Sigmoid colon (tissue), 4 donors: ENCODE results near the gene NPTX1.

Source experiments
- EP300 ChIP-seq, 4 donors: sonication (generic); formaldehyde crosslinking; IDR thresholded peaks; one replicate each; pipeline ENCODE4 v1.6.1; 2017; ENCODE audit warnings: antibody characterized with exemption in 4 of 4
- POLR2A ChIP-seq, 2 donors: fragments of 450-650 bp; IDR thresholded peaks; one replicate each; pipeline ENCODE4 v1.6.1; 2016; ENCODE audit warnings: antibody characterized with exemption in 2 of 2, mild to moderate bottlenecking in 2 of 2, moderate library complexity in 2 of 2
- POLR2AphosphoS5 ChIP-seq, 4 donors: sonication (generic); formaldehyde crosslinking; IDR thresholded peaks; one replicate each; pipeline ENCODE4 v1.6.1; 2017; ENCODE audit warnings: antibody characterized with exemption in 4 of 4
- TF ChIP-seq, protein P1 (sequence below), 4 experiments: fragments of 450-650 bp in 3 of 4; fragments of 200-600 bp in 1 of 4; IDR thresholded peaks; one replicate each; pipeline ENCODE4 v1.5.1; 2016 to 2019; ENCODE audit warnings: antibody characterized with exemption in 4 of 4, mild to moderate bottlenecking in 3 of 4, moderate library complexity in 2 of 4

DNA sequence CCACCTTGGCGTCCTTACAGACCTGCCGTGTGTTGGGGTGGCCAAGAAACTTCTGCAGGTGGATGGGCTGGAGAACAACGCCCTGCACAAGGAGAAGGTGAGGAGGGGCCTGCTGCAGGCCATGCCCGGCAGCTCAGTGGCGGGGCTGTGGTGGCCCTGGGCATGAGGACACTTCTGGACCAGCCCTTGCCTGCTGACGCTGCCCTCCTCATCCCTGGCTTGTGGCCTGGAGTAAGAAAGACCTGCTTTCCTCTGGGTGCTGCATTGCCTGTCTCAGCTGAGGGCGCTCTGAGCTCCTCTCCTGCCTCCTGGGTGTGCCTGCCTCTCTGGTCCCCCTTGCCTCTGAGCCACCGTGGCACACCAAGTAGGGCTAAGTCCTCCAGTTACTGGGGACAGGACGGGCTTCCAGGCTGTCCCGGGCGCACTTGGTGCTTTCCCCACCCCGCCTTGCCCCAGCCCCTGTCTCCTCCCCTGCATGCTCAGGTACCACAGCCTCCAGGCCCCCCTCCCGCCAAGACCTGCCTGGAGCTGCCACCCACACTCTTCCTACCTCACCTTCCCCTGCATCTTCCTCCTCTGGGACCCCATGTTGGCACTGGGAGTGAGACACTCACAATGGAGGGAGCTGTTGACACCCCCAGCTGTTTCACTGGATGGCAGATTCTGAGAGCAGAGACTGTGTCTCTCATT is 52.7 kb downstream of the NPTX1 start:
- no peak for TF ChIP-seq EP300 (IDR thresholded peaks at IDR 0.05)
- TF ChIP-seq POLR2AphosphoS5 (IDR thresholded peaks at IDR 0.05) = no peak
- TF ChIP-seq, protein P1, sequence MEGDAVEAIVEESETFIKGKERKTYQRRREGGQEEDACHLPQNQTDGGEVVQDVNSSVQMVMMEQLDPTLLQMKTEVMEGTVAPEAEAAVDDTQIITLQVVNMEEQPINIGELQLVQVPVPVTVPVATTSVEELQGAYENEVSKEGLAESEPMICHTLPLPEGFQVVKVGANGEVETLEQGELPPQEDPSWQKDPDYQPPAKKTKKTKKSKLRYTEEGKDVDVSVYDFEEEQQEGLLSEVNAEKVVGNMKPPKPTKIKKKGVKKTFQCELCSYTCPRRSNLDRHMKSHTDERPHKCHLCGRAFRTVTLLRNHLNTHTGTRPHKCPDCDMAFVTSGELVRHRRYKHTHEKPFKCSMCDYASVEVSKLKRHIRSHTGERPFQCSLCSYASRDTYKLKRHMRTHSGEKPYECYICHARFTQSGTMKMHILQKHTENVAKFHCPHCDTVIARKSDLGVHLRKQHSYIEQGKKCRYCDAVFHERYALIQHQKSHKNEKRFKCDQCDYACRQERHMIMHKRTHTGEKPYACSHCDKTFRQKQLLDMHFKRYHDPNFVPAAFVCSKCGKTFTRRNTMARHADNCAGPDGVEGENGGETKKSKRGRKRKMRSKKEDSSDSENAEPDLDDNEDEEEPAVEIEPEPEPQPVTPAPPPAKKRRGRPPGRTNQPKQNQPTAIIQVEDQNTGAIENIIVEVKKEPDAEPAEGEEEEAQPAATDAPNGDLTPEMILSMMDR (IDR thresholded peaks at IDR 0.05) = no peak
- TF ChIP-seq POLR2A (IDR thresholded peaks at IDR 0.05) = no peak
